Pons (tissue), 1 donor: Measurements from ENCODE around the gene RNASE7.
A peak's percentile ranks its signal among the peaks of the same experiment; 100 is the strongest.

Experiments used
- DNase-seq: peaks from one replicate; pipeline ENCODE4 v3.0.0-alpha.2; 2016; ENCODE audit warnings: low spot score

Gene RNASE7

GRCh38 chr14:21086908-21087293, 44.7 kb downstream of the RNASE7 start:
- no peak for DNase-seq

- DNase-seq: peak; percentile 65
Measured at GRCh38 chr14:21087294-21088091, 45.3 kb downstream of the RNASE7 start.

- no peak for DNase-seq
Measured at GRCh38 chr14:21088687-21089086, 46.5 kb downstream of the RNASE7 start.

- DNase-seq: no peak
Measured at GRCh38 chr14:21089271-21089670, 47.1 kb downstream of the RNASE7 start.

GRCh38 chr14:21089877-21090193, 47.7 kb downstream of the RNASE7 start:
- no peak for DNase-seq

- DNase-seq: no peak
Measured at GRCh38 chr14:21090194-21090939, 48.2 kb downstream of the RNASE7 start.

- no peak for DNase-seq
Measured at GRCh38 chr14:21090940-21091663, 48.9 kb downstream of the RNASE7 start.

GRCh38 chr14:21091821-21092272, 49.7 kb downstream of the RNASE7 start:
- no peak for DNase-seq

GRCh38 chr14:21092273-21093011, 50.3 kb downstream of the RNASE7 start:
- peak; percentile 28 for DNase-seq

- DNase-seq: no peak
Measured at GRCh38 chr14:21093018-21093417, 50.9 kb downstream of the RNASE7 start.
